Liver (tissue), 9 donors: Measurements from ENCODE around the gene VWA5B1. TPM values are rescaled to one million over a fixed set of nuclear protein-coding genes. Genes with fewer than 3 reads are reported as not detected.

Source experiments
- DNase-seq: peaks from one replicate; pipeline ENCODE4 v3.0.0-alpha.2; 2017; ENCODE audit warnings: low spot score
- H3K27ac ChIP-seq, 2 donors: one replicate each; pipeline ENCODE4 v1.7.0; 2013; ENCODE audit warnings: inconsistent platforms in 2 of 2, low read length in 2 of 2, control low read depth in 1 of 2, low read depth in 1 of 2, mild to moderate bottlenecking in 1 of 2
- H3K27me3 ChIP-seq, 4 donors: one replicate each; pipeline versions ENCODE4 v1.6.1 to v1.7.0; 2013; ENCODE audit warnings: low read length in 3 of 4, inconsistent platforms in 1 of 4, mild to moderate bottlenecking in 1 of 4, moderate library complexity in 1 of 4; ENCODE audit not compliant: control insufficient read depth in 4 of 4, insufficient read depth in 4 of 4
- H3K36me3 ChIP-seq, 4 donors: one replicate each; pipeline versions ENCODE4 v1.6.1 to v1.7.0; 2013; ENCODE audit warnings: low read length in 3 of 4, mild to moderate bottlenecking in 3 of 4, low read depth in 1 of 4, moderate library complexity in 1 of 4; ENCODE audit not compliant: control insufficient read depth in 4 of 4, insufficient read depth in 3 of 4
- H3K4me1 ChIP-seq, 4 donors: one replicate each; pipeline versions ENCODE4 v1.6.1 to v1.7.0; 2013; ENCODE audit warnings: low read length in 3 of 4, mild to moderate bottlenecking in 3 of 4, moderate library complexity in 1 of 4; ENCODE audit not compliant: control insufficient read depth in 4 of 4, insufficient read depth in 4 of 4
- H3K4me3 ChIP-seq, 3 donors: one replicate each; pipeline versions ENCODE4 v1.6.1 to v1.7.0; 2013; ENCODE audit warnings: low read length in 3 of 3, control low read depth in 1 of 3, low read depth in 1 of 3, mild to moderate bottlenecking in 1 of 3
- H3K9ac ChIP-seq, 2 donors: one replicate each; pipeline ENCODE4 v1.7.0; 2013; ENCODE audit warnings: low read length in 2 of 2, mild to moderate bottlenecking in 2 of 2, moderate library complexity in 2 of 2, control low read depth in 1 of 2, low read depth in 1 of 2
- H3K9me3 ChIP-seq, 4 donors: one replicate each; pipeline versions ENCODE4 v1.6.1 to v1.7.0; 2013; ENCODE audit warnings: low read length in 3 of 4; ENCODE audit not compliant: control insufficient read depth in 4 of 4
- ATF3 ChIP-seq: IDR thresholded peaks from 2 replicates; pipeline ENCODE4 v1.6.1; 2016; ENCODE audit warnings: antibody characterized with exemption
- CTCF ChIP-seq: fragments of 150-350 bp; IDR thresholded peaks from 2 replicates; pipeline ENCODE4 v1.5.1; 2017; ENCODE audit warnings: improper control_type of control experiment, low read depth, low read length; ENCODE audit not compliant: missing input control
- EGR1 ChIP-seq, 2 donors: IDR thresholded peaks; 2 replicates each; pipeline ENCODE4 v1.6.1; 2016 to 2018; ENCODE audit warnings: antibody characterized with exemption in 2 of 2, low read depth in 2 of 2
- FOXA1 ChIP-seq: IDR thresholded peaks from 2 replicates; pipeline ENCODE4 v1.6.1; 2016; ENCODE audit warnings: antibody characterized with exemption
- FOXA2 ChIP-seq: IDR thresholded peaks from 2 replicates; pipeline ENCODE4 v1.6.1; 2016; ENCODE audit warnings: antibody characterized with exemption
- GABPA ChIP-seq, 2 donors: IDR thresholded peaks in 1 of 2; conservative IDR thresholded peaks in 1 of 2; 2 replicates each; pipeline ENCODE4 v1.6.1; 2016; ENCODE audit warnings: antibody characterized with exemption in 2 of 2, mild to moderate bottlenecking in 1 of 2, moderate library complexity in 1 of 2
- HNF4A ChIP-seq, 2 donors: conservative IDR thresholded peaks; 2 replicates each; pipeline ENCODE4 v1.6.1; 2016; ENCODE audit warnings: antibody characterized with exemption in 2 of 2, mild to moderate bottlenecking in 2 of 2
- HNF4G ChIP-seq: IDR thresholded peaks from 2 replicates; pipeline ENCODE4 v1.6.1; 2016; ENCODE audit warnings: antibody characterized with exemption
- JUND ChIP-seq, 2 donors: IDR thresholded peaks; 2 replicates each; pipeline ENCODE4 v1.6.1; 2016; ENCODE audit warnings: antibody characterized with exemption in 2 of 2
- NR2F2 ChIP-seq: IDR thresholded peaks from 2 replicates; pipeline ENCODE4 v1.6.1; 2016; ENCODE audit warnings: antibody characterized with exemption
- RAD21 ChIP-seq, 2 donors: IDR thresholded peaks; 2 replicates each; pipeline ENCODE4 v1.6.1; 2016; ENCODE audit warnings: antibody characterized with exemption in 2 of 2, mild to moderate bottlenecking in 2 of 2
- REST ChIP-seq: IDR thresholded peaks from 2 replicates; pipeline ENCODE4 v1.6.1; 2016; ENCODE audit warnings: antibody characterized with exemption, mild to moderate bottlenecking
- RXRA ChIP-seq, 2 donors: IDR thresholded peaks; 2 replicates each; pipeline ENCODE4 v1.6.1; 2017 to 2018; ENCODE audit warnings: antibody characterized with exemption in 2 of 2, mild to moderate bottlenecking in 1 of 2
- SP1 ChIP-seq: IDR thresholded peaks from 2 replicates; pipeline ENCODE4 v1.6.1; 2018; ENCODE audit warnings: antibody characterized with exemption, mild to moderate bottlenecking
- TAF1 ChIP-seq: conservative IDR thresholded peaks from 2 replicates; pipeline ENCODE4 v1.6.1; 2016; ENCODE audit warnings: antibody characterized with exemption, mild to moderate bottlenecking
- YY1 ChIP-seq: IDR thresholded peaks from 2 replicates; pipeline ENCODE4 v1.6.1; 2016; ENCODE audit warnings: antibody characterized with exemption, mild to moderate bottlenecking
- ZBTB33 ChIP-seq: IDR thresholded peaks from 2 replicates; pipeline ENCODE4 v1.6.1; 2016; ENCODE audit warnings: antibody characterized with exemption
- WGBS: extraction: QIAGEN DNeasy Blood & Tissue Kit; methylation state at CpG from one replicate; pipeline ENCODE4 v1.1.7; 2013; 5-methylcytosine and 5-hydroxymethylcytosine counted together
- polyA plus RNA-seq, 2 donors: library from polyadenylated mRNA; stranded (reverse) in 1 of 2; unstranded in 1 of 2; fragments of 200-250 nt in 1 of 2; fragments of >200 nt in 1 of 2; fragmentation: Nextera tagmentation in 1 of 2; extraction: Ambion mirVana in 1 of 2; gene quantifications; one replicate each; pipeline versions ENCODE4 v1.2.1 to v1.2.3, GENCODE V29; 2013 to 2015
- total RNA-seq, 2 donors: library from RNA; depleted of rRNA; stranded (reverse); fragments of >200 nt; gene quantifications; one replicate each; pipeline ENCODE4 v1.2.3, GENCODE V29; 2014
- TF ChIP-seq, protein P1 (sequence below): IDR thresholded peaks from 2 replicates; pipeline ENCODE4 v1.6.1; 2016; ENCODE audit warnings: antibody characterized with exemption
- donor health status: healthy.
- donor health status: healthy.
- donor health status: healthy.
- donor health status: healthy.
- donor health status: healthy.

Gene VWA5B1
- total and polyA plus RNA-seq, 4 donors: not detected

GRCh38 chr1:20265250-20265649, 25.4 kb upstream of the VWA5B1 start:
- Histone ChIP-seq H3K4me3 (no peak overlapping the region), H3K9ac (no peak overlapping the region), H3K27me3 (peaks cover 0 to 2% (median 0%) of the 10 kb centered on the region in 4 donors), H3K27ac (no peak overlapping the region), H3K4me1 (no peaks in the 10 kb centered on the region), H3K36me3 (no peaks in the 10 kb centered on the region), H3K9me3 (peaks cover 0 to 6% (median 0%) of the 10 kb centered on the region in 4 donors)
- TF ChIP-seq HNF4G (no peak), GABPA (IDR thresholded peaks at IDR 0.05 in 1 of 2, conservative IDR thresholded peaks at IDR 0.05 in 1 of 2) (no peak), RAD21 (IDR thresholded peaks at IDR 0.05) (no peak)
- no peak for DNase-seq
- WGBS: 52% methylated on average over 4 of the region's 4 CpGs

DNA sequence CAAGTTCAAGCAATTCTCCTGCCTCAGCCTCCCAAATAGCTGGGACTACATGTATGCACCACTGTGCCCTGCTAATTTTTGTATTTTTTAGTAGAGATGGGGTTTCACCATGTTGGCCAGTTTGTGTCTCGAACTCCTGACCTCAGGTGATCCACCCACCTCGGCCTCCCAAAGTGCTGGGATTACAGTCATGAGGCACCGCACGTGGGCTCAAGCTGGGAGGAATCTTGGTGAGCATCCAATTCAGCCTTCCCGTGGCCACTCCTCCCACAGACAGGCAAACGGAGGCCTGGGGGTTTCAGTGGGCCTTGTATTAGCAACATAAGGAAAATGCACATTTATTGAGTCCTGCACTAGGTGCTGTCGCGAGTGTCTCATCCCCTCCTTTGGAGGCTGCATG, 24.5 kb upstream of the VWA5B1 start:
- Histone ChIP-seq H3K27ac (no peak overlapping the region), H3K27me3 (peaks cover 0 to 2% (median 0%) of the 10 kb centered on the region in 4 donors), H3K9ac (no peak overlapping the region), H3K9me3 (peaks cover 0 to 6% (median 0%) of the 10 kb centered on the region in 4 donors), H3K4me3 (no peak overlapping the region), H3K36me3 (no peaks in the 10 kb centered on the region), H3K4me1 (no peaks in the 10 kb centered on the region)
- WGBS: 75% methylated on average over 8 of the region's 8 CpGs
- DNase-seq: no peak
- no peak for TF ChIP-seq NR2F2
- no peak for TF ChIP-seq FOXA2
- TF ChIP-seq ZBTB33: no peak
- TF ChIP-seq SP1: no peak
- TF ChIP-seq YY1: no peak
- no peak for TF ChIP-seq RAD21 (IDR thresholded peaks at IDR 0.05)
- TF ChIP-seq GABPA (IDR thresholded peaks at IDR 0.05 in 1 of 2, conservative IDR thresholded peaks at IDR 0.05 in 1 of 2): no peak
- TF ChIP-seq TAF1: no peak
- no peak for TF ChIP-seq FOXA1
- TF ChIP-seq RXRA (IDR thresholded peaks at IDR 0.05): no peak
- no peak for TF ChIP-seq EGR1 (IDR thresholded peaks at IDR 0.05; ENCODE audit: low read depth in 2 of 2)
- TF ChIP-seq REST: no peak
- no peak for TF ChIP-seq HNF4A (conservative IDR thresholded peaks at IDR 0.05)
- TF ChIP-seq JUND (IDR thresholded peaks at IDR 0.05): no peak
- no peak for TF ChIP-seq ATF3
- TF ChIP-seq, protein P1, sequence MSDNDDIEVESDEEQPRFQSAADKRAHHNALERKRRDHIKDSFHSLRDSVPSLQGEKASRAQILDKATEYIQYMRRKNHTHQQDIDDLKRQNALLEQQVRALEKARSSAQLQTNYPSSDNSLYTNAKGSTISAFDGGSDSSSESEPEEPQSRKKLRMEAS: no peak
- no peak for TF ChIP-seq HNF4G
- TF ChIP-seq CTCF: no peak
